Gastroesophageal sphincter (tissue), 4 donors: ENCODE data around the gene MYLK3. TPM values are rescaled to one million over a fixed set of nuclear protein-coding genes. Genes with fewer than 3 reads are reported as not detected.

Experiments used
- ATAC-seq: fragments of 150-250 bp; one replicate; pipeline ENCODE4 v1.9.1; 2016; ENCODE audit warnings: mild to moderate bottlenecking, moderate library complexity
- H3K27ac ChIP-seq, 4 donors: fragments of 200-600 bp; sonication (generic) in 3 of 4; 1 replicate in 3 of 4; 2 replicates in 1 of 4; pipeline ENCODE4 v1.5.1; 2016 to 2019
- H3K27me3 ChIP-seq: fragments of 200-600 bp; sonication (generic); one replicate; pipeline ENCODE4 v1.5.1; 2019
- H3K36me3 ChIP-seq, 2 donors: fragments of 200-600 bp; sonication (generic); one replicate each; pipeline ENCODE4 v1.5.1; 2019; ENCODE audit warnings: control low read depth in 1 of 2
- H3K4me1 ChIP-seq, 3 donors: fragments of 200-600 bp; sonication (generic); 1 replicate in 2 of 3; 2 replicates in 1 of 3; pipeline ENCODE4 v1.5.1; 2016 to 2019; ENCODE audit warnings: control low read depth in 2 of 3
- H3K4me3 ChIP-seq, 2 donors: fragments of 200-600 bp; sonication (generic); one replicate each; pipeline ENCODE4 v1.5.1; 2019; ENCODE audit warnings: mild to moderate bottlenecking in 1 of 2, moderate library complexity in 1 of 2
- H3K9me3 ChIP-seq, 3 donors: fragments of 200-600 bp; sonication (generic); one replicate each; pipeline ENCODE4 v1.5.1; 2017 to 2019; ENCODE audit warnings: control low read depth in 2 of 3
- EP300 ChIP-seq: sonication (generic); formaldehyde crosslinking; IDR thresholded peaks from one replicate; pipeline ENCODE4 v1.6.1; 2017; ENCODE audit warnings: antibody characterized with exemption, mild to moderate bottlenecking
- POLR2A ChIP-seq, 2 donors: fragments of 450-650 bp; IDR thresholded peaks; one replicate each; pipeline ENCODE4 v1.6.1; 2017; ENCODE audit warnings: antibody characterized with exemption in 2 of 2, mild to moderate bottlenecking in 2 of 2, moderate library complexity in 1 of 2
- POLR2AphosphoS5 ChIP-seq: sonication (generic); formaldehyde crosslinking; IDR thresholded peaks from one replicate; pipeline ENCODE4 v1.6.1; 2017; ENCODE audit warnings: antibody characterized with exemption
- WGBS, 2 donors: methylation state at CpG; one replicate each; pipeline ENCODE4 v1.1.5; 2018; ENCODE audit warnings: low coverage in 1 of 2; 5-methylcytosine and 5-hydroxymethylcytosine counted together
- total RNA-seq, 4 donors: library from RNA; depleted of rRNA; stranded (reverse); fragments of >200 nt; gene quantifications; one replicate each; pipeline ENCODE4 v1.1.0, GENCODE V29; 2016
- TF ChIP-seq, protein P1 (sequence below), 4 experiments: fragments of 200-600 bp in 2 of 4; fragments of 450-650 bp in 2 of 4; sonication (generic) in 1 of 4; IDR thresholded peaks; one replicate each; pipeline ENCODE4 v1.5.1; 2017 to 2019; ENCODE audit warnings: antibody characterized with exemption in 4 of 4, mild to moderate bottlenecking in 2 of 4, moderate library complexity in 2 of 4

The MYLK3 gene
- total RNA-seq, 4 donors from 2014 or later, result 0.31 to 2.2 (median 0.54) TPM

DNA sequence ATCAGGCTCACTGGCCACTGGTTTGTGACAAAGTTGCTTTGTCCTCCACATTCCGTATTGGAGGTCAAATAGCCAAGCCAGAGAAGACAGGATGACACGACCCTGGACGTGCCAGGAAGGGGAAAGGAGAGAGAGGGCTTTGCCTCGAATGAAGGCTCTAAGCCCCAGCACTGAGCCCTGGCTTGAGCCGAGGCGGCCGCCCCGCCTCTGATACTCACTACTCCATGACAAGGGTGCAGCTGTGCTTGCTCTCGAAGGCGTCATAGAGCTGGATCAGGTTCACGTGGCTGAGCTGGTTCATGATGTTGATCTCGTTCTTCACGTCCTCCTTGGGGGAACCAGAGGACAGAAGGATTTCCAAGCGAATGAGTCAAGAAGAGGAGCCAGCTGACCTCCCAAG lies 19.3 kb downstream of the MYLK3 start:
- ATAC-seq, result no peak

DNA sequence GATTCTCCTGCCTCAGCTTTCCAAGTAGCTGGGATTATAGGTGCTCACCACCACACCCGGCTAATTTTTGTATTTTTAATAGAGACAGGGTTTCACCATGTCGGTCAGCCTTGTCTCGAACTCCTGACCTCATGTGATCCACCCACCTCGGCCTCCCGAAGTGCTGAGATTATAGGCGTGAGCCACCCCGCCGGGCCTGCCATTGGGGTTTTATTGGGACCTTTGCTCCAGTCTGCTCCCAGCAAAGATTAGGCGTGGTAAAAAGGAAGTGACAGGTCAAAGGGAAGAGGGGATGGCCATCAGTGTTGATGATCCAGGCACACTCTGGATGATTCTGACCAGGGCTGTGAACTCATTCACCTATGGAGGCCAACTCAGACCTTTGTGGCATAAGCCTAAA lies 20.5 kb downstream of the MYLK3 start:
- H3K27me3 ChIP-seq, result no peaks in the 10 kb centered on the region
- no peak overlapping the region for H3K27ac ChIP-seq
- WGBS, 2 donors, result 92% methylated on average over 2 to 3 of the region's 9 CpGs
- peaks cover 0 to 9% (median 0%) of the 10 kb centered on the region in 3 donors for H3K9me3 ChIP-seq
- no peak for TF ChIP-seq EP300
- no peak for TF ChIP-seq POLR2A (IDR thresholded peaks at IDR 0.05)
- no peak for TF ChIP-seq POLR2AphosphoS5
- TF ChIP-seq, protein P1, sequence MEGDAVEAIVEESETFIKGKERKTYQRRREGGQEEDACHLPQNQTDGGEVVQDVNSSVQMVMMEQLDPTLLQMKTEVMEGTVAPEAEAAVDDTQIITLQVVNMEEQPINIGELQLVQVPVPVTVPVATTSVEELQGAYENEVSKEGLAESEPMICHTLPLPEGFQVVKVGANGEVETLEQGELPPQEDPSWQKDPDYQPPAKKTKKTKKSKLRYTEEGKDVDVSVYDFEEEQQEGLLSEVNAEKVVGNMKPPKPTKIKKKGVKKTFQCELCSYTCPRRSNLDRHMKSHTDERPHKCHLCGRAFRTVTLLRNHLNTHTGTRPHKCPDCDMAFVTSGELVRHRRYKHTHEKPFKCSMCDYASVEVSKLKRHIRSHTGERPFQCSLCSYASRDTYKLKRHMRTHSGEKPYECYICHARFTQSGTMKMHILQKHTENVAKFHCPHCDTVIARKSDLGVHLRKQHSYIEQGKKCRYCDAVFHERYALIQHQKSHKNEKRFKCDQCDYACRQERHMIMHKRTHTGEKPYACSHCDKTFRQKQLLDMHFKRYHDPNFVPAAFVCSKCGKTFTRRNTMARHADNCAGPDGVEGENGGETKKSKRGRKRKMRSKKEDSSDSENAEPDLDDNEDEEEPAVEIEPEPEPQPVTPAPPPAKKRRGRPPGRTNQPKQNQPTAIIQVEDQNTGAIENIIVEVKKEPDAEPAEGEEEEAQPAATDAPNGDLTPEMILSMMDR (IDR thresholded peaks at IDR 0.05), result no peak
- H3K4me1 ChIP-seq, result no peaks in the 10 kb centered on the region
- ATAC-seq, result no peak
- no peak overlapping the region for H3K4me3 ChIP-seq
- H3K36me3 ChIP-seq, result no peaks in the 10 kb centered on the region

More for the DNA sequence above, 19.3 kb downstream of the MYLK3 start:
- TF ChIP-seq, protein P1 (IDR thresholded peaks at IDR 0.05), result no peak
- TF ChIP-seq EP300, result no peak
- TF ChIP-seq POLR2A (IDR thresholded peaks at IDR 0.05), result no peak
- TF ChIP-seq POLR2AphosphoS5, result no peak
- H3K27ac ChIP-seq, result no peak overlapping the region
- no peaks in the 10 kb centered on the region for H3K27me3 ChIP-seq
- peaks cover 0 to 9% (median 0%) of the 10 kb centered on the region in 3 donors for H3K9me3 ChIP-seq
- H3K4me1 ChIP-seq, result no peaks in the 10 kb centered on the region
- H3K36me3 ChIP-seq, result no peaks in the 10 kb centered on the region
- 70% methylated on average over 13 of the region's 14 CpGs; no CpG with 5 or more reads in 1 of the 2 donors for WGBS, 2 donors
- H3K4me3 ChIP-seq, result no peak overlapping the region

DNA sequence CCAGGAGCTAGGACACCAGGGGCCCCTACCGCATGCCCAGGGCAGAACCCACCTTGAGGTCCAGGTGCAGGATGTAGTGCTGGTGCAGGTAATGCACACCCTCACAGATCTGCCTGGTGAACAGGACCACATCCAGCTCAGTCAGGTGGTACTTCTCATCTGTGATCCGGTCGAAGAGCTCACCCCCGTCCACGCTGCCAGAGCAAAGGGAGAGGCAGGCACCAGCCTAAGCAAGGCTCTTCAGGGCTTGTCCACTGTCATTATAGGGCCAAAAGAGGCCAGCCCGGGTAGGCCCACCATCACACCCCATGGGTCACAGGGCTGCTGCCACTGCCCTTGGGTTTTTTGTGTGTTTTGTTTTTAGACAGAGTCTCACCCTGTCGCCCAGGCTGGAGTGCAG lies 21.0 kb downstream of the MYLK3 start:
- no peak for ATAC-seq
- TF ChIP-seq, protein P1 (IDR thresholded peaks at IDR 0.05), result no peak
- no peak for TF ChIP-seq EP300
- no peak for TF ChIP-seq POLR2A (IDR thresholded peaks at IDR 0.05)
- TF ChIP-seq POLR2AphosphoS5, result no peak
- no peaks in the 10 kb centered on the region for H3K36me3 ChIP-seq

DNA sequence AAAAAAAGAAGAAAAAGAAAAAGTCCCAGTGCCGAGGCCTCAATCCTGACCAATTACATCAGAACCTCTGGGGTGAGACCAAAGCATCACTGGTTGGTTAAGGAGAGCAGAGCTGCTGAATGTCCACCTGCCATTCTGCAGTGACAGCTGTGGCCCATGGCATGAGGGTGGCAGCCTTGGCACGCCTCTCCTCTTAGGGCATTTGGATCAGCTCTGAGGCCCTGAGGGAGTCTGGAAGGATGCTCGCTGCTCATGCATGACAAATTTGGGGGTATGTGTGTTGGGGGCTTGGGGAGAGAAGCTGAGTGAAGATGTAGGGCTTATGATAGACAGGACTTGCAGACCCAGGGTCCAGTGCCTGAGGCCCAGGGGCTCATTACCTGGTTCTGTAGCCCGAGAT lies 26.3 kb downstream of the MYLK3 start:
- no peaks in the 10 kb centered on the region for H3K27me3 ChIP-seq
- no peak for ATAC-seq
- no peak for TF ChIP-seq POLR2AphosphoS5
- TF ChIP-seq, protein P1 (IDR thresholded peaks at IDR 0.05), result no peak
- no peak for TF ChIP-seq EP300
- TF ChIP-seq POLR2A (IDR thresholded peaks at IDR 0.05), result no peak
- WGBS, 2 donors, result 60 to 66% methylated on average over 1 to 4 of the region's 4 CpGs
- H3K36me3 ChIP-seq, result no peaks in the 10 kb centered on the region
- H3K27ac ChIP-seq, result no peak overlapping the region
- no peak overlapping the region for H3K4me3 ChIP-seq
- H3K9me3 ChIP-seq, result peaks cover 0 to 9% (median 0%) of the 10 kb centered on the region in 3 donors
- H3K4me1 ChIP-seq, result no peaks in the 10 kb centered on the region

More for the DNA sequence above, 21.0 kb downstream of the MYLK3 start:
- no peak overlapping the region for H3K27ac ChIP-seq
- H3K4me1 ChIP-seq, result no peaks in the 10 kb centered on the region
- no peak overlapping the region for H3K4me3 ChIP-seq
- 100% methylated on average over 2 of the region's 7 CpGs; no CpG with 5 or more reads in 1 of the 2 donors for WGBS, 2 donors
- H3K27me3 ChIP-seq, result no peaks in the 10 kb centered on the region
- peaks cover 0 to 9% (median 0%) of the 10 kb centered on the region in 3 donors for H3K9me3 ChIP-seq

DNA sequence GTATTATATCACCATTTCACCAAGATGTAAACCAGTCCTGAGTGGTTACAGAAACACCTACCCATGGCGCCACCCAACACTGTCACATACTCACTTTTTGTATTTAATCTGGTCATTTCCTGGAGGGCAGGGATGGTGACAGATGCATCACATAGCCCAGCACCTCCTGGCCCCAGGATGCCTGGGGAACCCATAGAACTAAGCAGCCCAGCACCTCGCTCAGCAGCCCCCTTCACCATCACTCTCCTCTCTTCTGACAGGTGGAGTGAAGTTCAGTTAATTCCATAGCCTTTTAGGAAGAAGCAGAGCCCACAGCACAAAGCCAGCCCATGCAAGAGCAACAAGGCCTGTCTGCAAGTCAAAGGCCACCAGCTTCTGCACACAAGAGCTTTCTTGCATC lies 27.5 kb downstream of the MYLK3 start:
- Histone ChIP-seq H3K36me3 (no peaks in the 10 kb centered on the region), H3K27me3 (no peaks in the 10 kb centered on the region), H3K9me3 (peaks cover 0 to 2% (median 0%) of the 10 kb centered on the region in 3 donors), H3K27ac (no peak overlapping the region), H3K4me1 (no peaks in the 10 kb centered on the region), H3K4me3 (no peak overlapping the region)
- ATAC-seq, result no peak
- TF ChIP-seq POLR2AphosphoS5 (no peak), POLR2A (IDR thresholded peaks at IDR 0.05) (no peak), EP300 (no peak)
- TF ChIP-seq, protein P1 (IDR thresholded peaks at IDR 0.05), result no peak
- WGBS, 2 donors, result 81% methylated on average over 2 of the region's 2 CpGs; no CpG with 5 or more reads in 1 of the 2 donors
